GM12801 (cell line): Measurements from ENCODE around the gene GIMAP2.

Experiments used
- CTCF ChIP-seq: IDR thresholded peaks from one replicate; pipeline ENCODE4 v1.5.1; 2011; ENCODE audit warnings: control low read depth; ENCODE audit not compliant: insufficient read length; ENCODE audit errors: extremely low read depth

Gene GIMAP2

GRCh38 chr7:150656047-150656446, 29.5 kb upstream of the GIMAP2 start:
- TF ChIP-seq CTCF: no peak

DNA sequence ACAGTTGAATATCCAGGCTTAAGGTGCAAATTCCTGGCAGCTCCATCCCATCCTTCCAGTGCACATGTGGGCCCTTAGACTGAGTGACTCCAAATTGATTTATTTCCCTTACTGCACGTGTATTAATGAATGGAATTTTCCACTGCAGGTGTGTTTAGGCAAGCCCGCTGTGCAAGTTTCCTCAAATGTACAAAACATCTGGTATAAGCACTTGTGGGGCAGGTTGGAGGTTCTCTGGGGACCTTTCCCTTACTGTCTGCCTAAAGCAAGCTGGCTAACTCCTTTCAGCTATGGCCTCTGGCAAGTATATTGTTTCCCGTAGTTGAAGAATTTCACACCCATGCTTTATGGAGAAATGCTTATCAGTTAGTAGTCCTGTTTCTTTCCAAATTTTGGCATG, 28.0 kb upstream of the GIMAP2 start:
- no peak for TF ChIP-seq CTCF

DNA sequence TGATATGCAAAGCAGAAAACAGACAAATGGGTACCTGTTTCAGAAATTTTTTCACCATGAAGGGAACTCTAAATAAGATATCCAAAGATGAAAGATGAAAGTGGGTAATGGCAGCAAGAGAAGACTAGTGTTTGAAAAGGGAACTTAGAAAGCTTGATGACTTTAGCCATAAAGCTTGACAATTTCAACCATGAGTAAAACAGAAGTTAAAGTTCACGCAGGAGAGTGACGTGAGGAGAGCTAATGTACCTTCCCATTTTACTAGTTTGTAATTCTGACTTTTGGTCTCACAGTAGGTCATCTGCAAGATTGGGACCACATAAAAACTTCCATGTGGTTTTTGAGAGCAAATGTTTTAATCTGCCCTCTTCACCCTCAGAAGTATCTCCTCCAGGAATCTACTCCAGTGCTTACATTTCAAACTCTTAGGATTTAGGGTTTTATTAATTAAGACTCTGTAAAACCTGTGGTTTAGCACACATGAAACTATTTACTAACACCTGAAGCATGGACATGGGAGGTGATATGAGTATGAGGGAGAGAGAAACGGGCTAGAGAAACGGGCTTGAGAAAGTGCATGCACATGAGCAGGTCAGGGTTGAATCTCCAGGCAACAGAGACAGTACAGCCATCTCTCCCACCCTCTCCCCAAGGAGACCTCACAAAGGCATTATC, 24.4 kb upstream of the GIMAP2 start:
- TF ChIP-seq CTCF: no peak

DNA sequence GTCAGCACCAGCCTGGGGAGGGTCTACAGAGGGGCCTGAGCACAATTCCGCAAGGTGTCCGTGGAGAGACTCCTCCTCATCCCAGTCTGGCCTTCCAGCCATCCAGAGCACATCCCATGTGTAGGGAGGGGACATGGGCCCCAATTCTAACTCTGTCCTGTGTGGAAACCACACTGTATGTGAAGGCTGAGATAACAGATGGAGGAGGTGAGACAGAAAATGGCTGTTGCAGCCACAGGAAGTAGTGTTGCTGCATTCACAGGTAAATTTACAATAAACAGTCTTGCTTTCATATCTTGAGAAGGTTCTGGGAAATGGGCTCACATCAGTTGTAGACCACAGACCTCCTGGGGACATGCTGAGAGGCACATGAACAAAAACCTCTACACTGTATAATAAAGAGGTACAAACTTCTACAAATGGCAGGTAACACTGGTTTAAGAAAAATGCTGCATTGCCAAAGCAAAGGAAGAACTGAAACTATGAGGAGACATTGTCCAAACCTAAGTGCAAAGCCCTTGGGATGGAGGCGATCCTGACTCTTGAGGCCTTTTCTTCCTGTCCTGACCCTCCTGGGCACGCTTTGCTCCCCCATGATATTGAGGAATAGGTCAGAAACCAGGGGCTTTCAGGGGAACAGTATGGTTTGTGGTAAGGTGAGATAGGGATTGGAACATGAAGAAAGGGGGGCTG, 21.6 kb upstream of the GIMAP2 start:
- no peak for TF ChIP-seq CTCF

DNA sequence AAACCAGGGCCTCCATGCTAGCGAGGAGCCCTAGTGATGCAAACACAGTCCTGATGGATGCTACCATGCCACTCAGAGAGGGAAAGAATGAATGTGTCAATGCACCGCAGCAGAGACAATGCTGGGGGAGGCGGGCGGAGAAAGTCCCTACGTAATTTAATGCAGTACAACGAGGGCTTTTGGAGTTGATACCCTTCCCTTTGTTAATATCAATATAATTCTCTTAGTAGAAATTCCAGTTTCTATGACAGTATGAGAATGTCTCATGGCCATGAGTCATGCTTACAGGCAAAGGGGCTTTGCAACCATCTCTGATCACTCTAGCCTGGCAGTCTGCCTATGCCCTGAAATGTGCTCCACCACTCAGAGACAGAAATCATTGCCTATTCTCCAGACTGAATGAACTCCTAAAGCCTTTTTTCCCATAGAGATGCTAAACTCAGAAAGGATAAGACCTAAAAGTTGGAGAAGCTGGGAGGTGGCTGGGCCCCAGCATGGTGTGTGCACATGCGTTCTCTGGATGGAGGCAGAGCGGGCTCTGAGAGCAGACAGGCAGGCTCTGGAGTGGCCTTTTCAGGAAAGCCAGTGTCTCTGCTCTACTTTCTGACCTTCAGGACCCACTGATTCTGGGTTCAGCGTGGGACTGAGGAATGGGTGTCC, 20.3 kb upstream of the GIMAP2 start:
- no peak for TF ChIP-seq CTCF

- TF ChIP-seq CTCF: no peak
These were observed 19.6 kb upstream of the GIMAP2 start for GRCh38 chr7:150665896-150666295.

DNA sequence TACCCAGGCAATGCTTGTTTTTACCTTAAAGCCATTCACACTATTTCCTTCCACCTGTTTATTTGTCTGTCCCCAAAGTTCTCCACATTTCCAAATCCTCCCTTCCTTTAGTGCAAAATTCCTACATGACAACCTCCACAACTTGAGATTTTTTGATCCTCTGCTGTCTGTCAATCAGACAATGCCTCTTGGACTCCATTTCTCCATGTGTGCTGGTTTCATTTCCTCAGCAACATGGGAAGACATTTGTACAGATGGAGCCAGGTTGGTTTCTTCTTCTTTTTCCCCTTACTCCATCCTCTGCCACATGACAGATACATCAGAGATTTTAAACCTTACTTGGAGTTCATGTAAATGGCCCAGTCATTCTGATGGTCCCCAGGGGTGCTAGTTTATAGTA, 19.1 kb upstream of the GIMAP2 start:
- no peak for TF ChIP-seq CTCF
